DND-41 (cell line): ENCODE measurements around the gene MAB21L4.

Experiments used
- ATAC-seq: fragments of 200-7000 bp; cut with Tn5 transposase; 3 replicates; pipeline ENCODE4 v1.9.1; 2021; ENCODE audit warnings: low read depth; ENCODE audit not compliant: insufficient read depth
- DNase-seq: peaks from one replicate; pipeline ENCODE4 v3.0.0-alpha.2; 2020
- H2AFZ ChIP-seq: 2 replicates; pipeline ENCODE4 v1.6.0; 2012; ENCODE audit warnings: low read depth, low read length
- H3K27ac ChIP-seq: 2 replicates; pipeline ENCODE4 v1.5.1; 2012; ENCODE audit warnings: low read length, inconsistent platforms
- H3K27me3 ChIP-seq: fragments of 200-600 bp; sonication (generic); 2 replicates; pipeline ENCODE4 v1.6.0; 2012; ENCODE audit warnings: low read length, mild to moderate bottlenecking, inconsistent platforms; ENCODE audit not compliant: insufficient read depth, poor library complexity
- H3K36me3 ChIP-seq: 2 replicates; pipeline ENCODE4 v1.5.1; 2012; ENCODE audit warnings: low read length, inconsistent platforms; ENCODE audit not compliant: insufficient read depth
- H3K4me1 ChIP-seq: 2 replicates; pipeline ENCODE4 v1.5.1; 2012; ENCODE audit warnings: mild to moderate bottlenecking, low read length; ENCODE audit not compliant: insufficient read depth
- H3K4me2 ChIP-seq: 2 replicates; pipeline ENCODE4 v1.6.0; 2012; ENCODE audit warnings: mild to moderate bottlenecking, moderate library complexity, low read length, inconsistent platforms; ENCODE audit not compliant: insufficient read depth
- H3K4me3 ChIP-seq, 2 experiments: fragments of 200-600 bp in 1 of 2; shearing (Covaris generic) in 1 of 2; 2 replicates each; pipeline ENCODE4 v1.5.1; 2012 to 2016; ENCODE audit warnings: inconsistent platforms in 2 of 2, low read length in 2 of 2, mild to moderate bottlenecking in 2 of 2, low read depth in 1 of 2, moderate library complexity in 1 of 2
- H3K79me2 ChIP-seq: 2 replicates; pipeline ENCODE4 v1.6.0; 2012; ENCODE audit warnings: low read length, inconsistent platforms; ENCODE audit not compliant: insufficient read depth
- H3K9ac ChIP-seq: 2 replicates; pipeline ENCODE4 v1.6.0; 2012; ENCODE audit warnings: low read depth, mild to moderate bottlenecking, inconsistent platforms, low read length, moderate library complexity
- H3K9me3 ChIP-seq: 2 replicates; pipeline ENCODE4 v1.5.1; 2012; ENCODE audit warnings: low read length, moderate library complexity, mild to moderate bottlenecking, inconsistent platforms; ENCODE audit not compliant: insufficient read depth, severe bottlenecking
- H4K20me1 ChIP-seq: 2 replicates; pipeline ENCODE4 v1.6.0; 2012; ENCODE audit warnings: low read length; ENCODE audit not compliant: insufficient read depth
- CTCF ChIP-seq: IDR thresholded peaks from 2 replicates; pipeline ENCODE4 v1.5.1; 2012; ENCODE audit warnings: borderline replicate concordance, low read length, moderate library complexity, mild to moderate bottlenecking; ENCODE audit not compliant: poor library complexity, severe bottlenecking; ENCODE audit errors: extremely low read depth
- EZH2 ChIP-seq: IDR thresholded peaks from 3 replicates; pipeline ENCODE4 v1.6.1; 2012; ENCODE audit warnings: borderline replicate concordance, low read depth, mild to moderate bottlenecking, moderate library complexity, low read length, inconsistent platforms; ENCODE audit not compliant: severe bottlenecking

The MAB21L4 gene

DNA sequence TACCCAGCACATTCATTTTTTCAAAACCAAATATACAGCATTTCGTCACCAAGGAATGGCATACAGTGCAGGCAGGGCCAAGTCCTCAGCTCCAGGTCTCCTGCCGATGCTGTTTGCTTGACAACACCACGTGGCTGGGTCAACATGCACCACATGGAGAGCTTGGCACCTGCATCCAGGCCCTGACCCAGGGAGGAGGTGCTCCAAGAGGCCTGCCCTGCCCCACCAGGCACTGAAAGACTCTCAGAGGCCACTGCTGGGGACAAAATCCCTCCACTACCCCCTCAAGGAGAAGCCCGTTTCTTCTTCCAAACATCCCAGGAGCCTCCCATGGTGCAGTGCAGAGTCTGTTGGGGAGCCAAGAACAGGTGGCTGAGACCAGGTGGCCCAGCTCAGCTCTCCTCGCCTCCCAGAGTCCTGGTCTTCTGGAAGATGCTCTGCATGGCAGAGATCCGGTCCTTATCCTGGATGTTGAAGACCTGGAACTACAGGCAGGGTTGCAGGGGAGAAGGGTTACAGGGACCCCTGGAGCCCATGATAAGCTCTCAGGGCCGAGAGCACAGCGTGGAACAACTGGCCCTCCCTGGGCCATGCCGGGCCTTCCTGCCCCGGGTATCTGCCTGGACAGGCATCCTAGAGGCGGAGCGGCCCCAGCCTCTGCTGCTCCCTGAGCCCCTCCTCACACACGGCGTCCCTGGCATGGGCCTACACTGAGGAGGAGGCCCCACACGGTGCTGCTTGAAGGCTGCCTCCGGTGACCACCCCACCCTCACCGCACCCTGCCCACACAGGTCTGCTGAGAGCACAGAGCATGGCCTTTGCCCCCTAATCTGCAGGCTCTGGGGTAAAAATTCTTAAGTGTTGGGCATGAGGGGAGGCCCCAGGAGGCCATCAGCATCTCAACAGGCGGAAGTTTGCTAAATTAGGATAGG, 9.0 kb downstream of the MAB21L4 start:
- Histone ChIP-seq H3K4me1 (no peaks in the 10 kb centered on the region), H3K36me3 (no peaks in the 10 kb centered on the region), H3K4me3 (no peak overlapping the region), H3K79me2 (no peaks in the 10 kb centered on the region), H3K9me3 (no peaks in the 10 kb centered on the region), H4K20me1 (no peaks in the 10 kb centered on the region), H3K27me3 (peaks cover 3% of the 10 kb centered on the region), H2AFZ (no peak overlapping the region), H3K4me2 (no peak overlapping the region), H3K27ac (no peak overlapping the region), H3K9ac (no peak overlapping the region)
- ATAC-seq (no peak), DNase-seq (no peak)
- TF ChIP-seq CTCF (no peak), EZH2 (no peak)

GRCh38 chr2:240886023-240886565, 9.9 kb downstream of the MAB21L4 start:
- H3K27ac ChIP-seq = no peak overlapping the region
- H3K27me3 ChIP-seq = peaks cover 3% of the 10 kb centered on the region
- no peak for ATAC-seq

GRCh38 chr2:240885566-240885965, 10.4 kb downstream of the MAB21L4 start:
- no peak for DNase-seq
- no peak for ATAC-seq
- H2AFZ ChIP-seq = no peak overlapping the region

More at GRCh38 chr2:240886023-240886565, 9.9 kb downstream of the MAB21L4 start:
- DNase-seq = no peak
- H3K79me2 ChIP-seq = no peaks in the 10 kb centered on the region
- H3K9me3 ChIP-seq = no peaks in the 10 kb centered on the region
- TF ChIP-seq CTCF (no peak), EZH2 (no peak)
- H4K20me1 ChIP-seq = no peaks in the 10 kb centered on the region
- H2AFZ ChIP-seq = no peak overlapping the region
- H3K36me3 ChIP-seq = no peaks in the 10 kb centered on the region
- no peaks in the 10 kb centered on the region for H3K4me1 ChIP-seq
- no peak overlapping the region for H3K4me2 ChIP-seq
- no peak overlapping the region for H3K4me3 ChIP-seq
- no peak overlapping the region for H3K9ac ChIP-seq

More at GRCh38 chr2:240885566-240885965, 10.4 kb downstream of the MAB21L4 start:
- no peaks in the 10 kb centered on the region for H3K36me3 ChIP-seq
- H3K79me2 ChIP-seq = no peaks in the 10 kb centered on the region
- H3K4me3 ChIP-seq = no peak overlapping the region
- no peak overlapping the region for H3K9ac ChIP-seq
- H4K20me1 ChIP-seq = no peaks in the 10 kb centered on the region
- TF ChIP-seq CTCF = no peak
- no peak for TF ChIP-seq EZH2
- H3K9me3 ChIP-seq = no peaks in the 10 kb centered on the region
- no peaks in the 10 kb centered on the region for H3K4me1 ChIP-seq
- H3K27ac ChIP-seq = no peak overlapping the region
- H3K27me3 ChIP-seq = peaks cover 3% of the 10 kb centered on the region
- no peak overlapping the region for H3K4me2 ChIP-seq
